Mucosa of rectum (tissue), 2 donors: ENCODE results near the gene TMEM184B.
A peak's percentile ranks its signal among the peaks of the same experiment; 100 is the strongest.

ENCODE experiments used
- H3K27ac ChIP-seq, 2 donors: one replicate each; pipeline ENCODE4 v1.7.0; 2013; ENCODE audit warnings: inconsistent platforms in 2 of 2, low read depth in 2 of 2, low read length in 2 of 2
- H3K27me3 ChIP-seq, 2 donors: one replicate each; pipeline ENCODE4 v1.7.0; 2013; ENCODE audit warnings: low read length in 2 of 2; ENCODE audit not compliant: control insufficient read depth in 2 of 2, insufficient read depth in 2 of 2
- H3K36me3 ChIP-seq, 2 donors: one replicate each; pipeline ENCODE4 v1.7.0; 2013; ENCODE audit warnings: low read length in 2 of 2; ENCODE audit not compliant: control insufficient read depth in 2 of 2, insufficient read depth in 2 of 2
- H3K4me1 ChIP-seq, 2 donors: one replicate each; pipeline ENCODE4 v1.7.0; 2013; ENCODE audit warnings: low read length in 2 of 2, mild to moderate bottlenecking in 1 of 2; ENCODE audit not compliant: control insufficient read depth in 2 of 2, insufficient read depth in 2 of 2
- H3K4me3 ChIP-seq, 2 donors: one replicate each; pipeline ENCODE4 v1.7.0; 2013; ENCODE audit warnings: low read length in 2 of 2
- H3K9ac ChIP-seq, 2 donors: one replicate each; pipeline ENCODE4 v1.7.0; 2013; ENCODE audit warnings: low read length in 2 of 2, low read depth in 1 of 2, mild to moderate bottlenecking in 1 of 2
- H3K9me3 ChIP-seq, 2 donors: one replicate each; pipeline ENCODE4 v1.7.0; 2013; ENCODE audit warnings: low read length in 2 of 2; ENCODE audit not compliant: control insufficient read depth in 2 of 2
- donor health status: healthy.
- donor health status: Normal muscosa, but diverticular disease.

Gene TMEM184B

DNA sequence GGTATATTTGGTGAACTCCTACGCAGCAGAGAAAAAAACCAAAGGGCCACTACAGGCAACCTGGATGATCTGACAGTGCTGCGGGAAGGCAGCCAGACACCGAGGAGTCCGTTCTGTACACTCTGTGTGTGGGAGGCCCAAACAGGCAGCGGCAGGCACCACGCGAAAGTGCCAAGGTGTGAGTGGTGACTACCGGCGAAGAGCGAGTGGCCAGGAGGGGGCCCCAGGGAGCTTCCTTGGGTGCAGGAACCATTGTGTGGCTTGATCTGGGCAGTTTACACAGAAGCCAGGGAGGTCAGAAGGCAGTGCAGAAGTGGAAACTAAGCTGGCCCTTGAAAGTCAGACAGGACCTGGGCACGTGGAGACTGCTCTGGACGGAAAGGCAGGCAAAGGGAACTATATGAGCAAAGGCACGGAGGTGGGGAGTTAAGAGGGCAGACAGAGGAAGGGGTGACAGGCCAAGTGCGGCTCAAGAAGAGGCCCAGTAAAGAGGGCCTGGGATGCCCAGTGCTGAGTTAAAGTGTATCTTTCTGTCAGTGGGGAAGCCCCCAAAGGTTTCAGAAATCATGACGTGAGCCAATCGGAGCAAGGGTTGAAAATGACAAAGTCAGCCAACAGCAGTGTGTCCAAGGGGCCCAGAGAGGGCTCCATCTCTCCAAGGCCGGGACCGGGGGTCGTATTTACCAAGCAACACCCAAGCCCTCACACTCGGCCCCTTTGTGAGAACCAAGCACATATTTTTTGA lies 10.6 kb downstream of the TMEM184B start:
- Histone ChIP-seq H3K9ac (peak overlapping the region in 1 of 2 donors; percentile 24), H3K4me1 (peaks cover 28 to 33% of the 10 kb centered on the region in 2 donors), H3K36me3 (no peaks in the 10 kb centered on the region), H3K27ac (peak overlapping the region; percentile 32 to 74), H3K4me3 (no peak overlapping the region), H3K27me3 (no peaks in the 10 kb centered on the region), H3K9me3 (no peaks in the 10 kb centered on the region)

DNA sequence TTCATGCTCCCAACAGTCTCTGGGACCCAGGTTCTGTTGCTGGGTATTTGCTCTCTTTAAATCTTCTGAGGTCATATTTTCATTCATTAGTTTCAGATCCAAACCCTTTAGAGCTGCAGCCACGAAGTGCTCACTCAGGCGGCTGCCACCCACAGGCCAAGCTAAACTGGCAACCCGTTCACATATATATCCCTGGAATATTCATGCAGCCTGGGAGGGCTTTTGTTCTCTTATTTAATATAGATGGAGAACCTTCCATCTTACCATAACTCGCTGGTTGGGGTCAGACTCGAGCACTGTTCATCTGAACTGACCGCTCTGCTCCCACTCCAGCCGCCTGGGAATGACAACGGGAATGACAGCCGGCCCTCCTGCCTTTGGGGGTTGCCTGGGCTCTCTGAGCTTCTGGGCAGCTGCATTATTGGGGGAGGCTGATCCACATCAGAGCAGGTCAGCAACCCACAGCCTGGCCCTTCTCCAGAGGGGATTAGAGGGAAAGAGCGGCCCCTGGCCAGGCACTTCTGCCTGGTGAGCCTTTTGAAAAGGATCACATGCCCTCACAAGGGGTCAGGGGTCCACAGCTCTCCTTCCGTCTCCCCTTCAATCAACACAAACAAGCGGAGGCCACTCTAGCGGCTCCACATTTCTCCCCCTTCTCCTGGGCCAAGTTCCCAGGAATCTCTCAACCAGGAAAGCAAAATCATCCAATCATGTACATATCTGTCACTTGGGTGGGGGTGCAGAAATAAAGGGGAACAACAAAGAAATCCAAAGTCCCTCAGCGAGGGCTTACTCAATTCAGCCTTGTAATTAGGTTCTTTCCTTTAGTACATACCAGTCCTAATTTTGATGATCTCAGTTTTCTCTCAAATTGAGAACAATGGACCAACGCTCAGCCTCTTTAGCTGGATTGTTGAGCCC lies 11.8 kb downstream of the TMEM184B start:
- Histone ChIP-seq H3K9ac (peak overlapping the region in 1 of 2 donors; percentile 32), H3K9me3 (no peaks in the 10 kb centered on the region), H3K27ac (peak overlapping the region; percentile 48 to 74), H3K36me3 (no peaks in the 10 kb centered on the region), H3K4me3 (peak overlapping the region in 1 of 2 donors; percentile 13), H3K27me3 (no peaks in the 10 kb centered on the region), H3K4me1 (peaks cover 30 to 31% of the 10 kb centered on the region in 2 donors)

DNA sequence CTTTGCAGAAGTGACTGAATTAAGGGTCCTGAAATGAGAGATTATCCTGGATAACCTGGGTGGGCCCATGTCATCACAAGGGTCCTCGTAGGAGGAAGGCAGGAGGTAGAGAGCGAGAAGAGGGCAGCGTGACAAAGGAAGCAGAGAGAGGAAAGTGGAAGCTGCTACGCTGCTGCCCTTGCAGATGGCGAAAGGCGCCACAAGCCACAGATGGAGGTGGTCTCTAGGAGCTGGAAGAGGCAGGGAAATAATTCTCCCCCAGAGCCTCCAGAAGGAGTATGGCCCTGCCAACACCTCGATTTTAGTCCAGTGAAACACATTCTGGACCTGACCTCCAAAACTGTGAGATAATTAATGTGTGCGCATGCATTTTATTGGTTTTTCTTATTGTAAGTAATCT lies 13.4 kb downstream of the TMEM184B start:
- Histone ChIP-seq H3K4me1 (peaks cover 27 to 31% of the 10 kb centered on the region in 2 donors), H3K27ac (peak overlapping the region; percentile 74 to 86), H3K27me3 (no peaks in the 10 kb centered on the region), H3K9ac (no peak overlapping the region), H3K4me3 (no peak overlapping the region), H3K36me3 (no peaks in the 10 kb centered on the region), H3K9me3 (no peaks in the 10 kb centered on the region)

DNA sequence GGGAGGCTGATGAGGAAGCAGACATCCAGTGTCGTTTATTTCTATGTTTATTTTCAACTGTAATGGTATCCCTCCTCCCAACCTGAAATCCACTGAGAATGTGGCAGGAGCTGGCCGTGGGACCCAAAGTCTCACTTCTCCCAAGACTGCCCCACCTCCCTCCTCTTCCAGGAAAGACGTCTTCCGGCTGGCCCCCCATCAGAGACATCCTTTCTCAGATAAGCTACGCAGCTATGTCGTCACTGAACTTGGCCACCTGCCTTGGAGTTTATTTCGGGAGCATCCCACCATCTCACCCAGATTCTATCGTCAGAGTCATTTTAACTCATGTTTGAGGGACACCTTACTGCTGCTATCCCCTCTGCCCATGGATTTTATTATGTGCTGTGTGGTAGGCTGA lies 13.9 kb downstream of the TMEM184B start:
- Histone ChIP-seq H3K4me3 (no peak overlapping the region), H3K4me1 (peaks cover 27 to 31% of the 10 kb centered on the region in 2 donors), H3K27me3 (no peaks in the 10 kb centered on the region), H3K27ac (peak overlapping the region; percentile 74 to 86), H3K36me3 (no peaks in the 10 kb centered on the region), H3K9me3 (no peaks in the 10 kb centered on the region), H3K9ac (peak overlapping the region in 1 of 2 donors; percentile 50)

DNA sequence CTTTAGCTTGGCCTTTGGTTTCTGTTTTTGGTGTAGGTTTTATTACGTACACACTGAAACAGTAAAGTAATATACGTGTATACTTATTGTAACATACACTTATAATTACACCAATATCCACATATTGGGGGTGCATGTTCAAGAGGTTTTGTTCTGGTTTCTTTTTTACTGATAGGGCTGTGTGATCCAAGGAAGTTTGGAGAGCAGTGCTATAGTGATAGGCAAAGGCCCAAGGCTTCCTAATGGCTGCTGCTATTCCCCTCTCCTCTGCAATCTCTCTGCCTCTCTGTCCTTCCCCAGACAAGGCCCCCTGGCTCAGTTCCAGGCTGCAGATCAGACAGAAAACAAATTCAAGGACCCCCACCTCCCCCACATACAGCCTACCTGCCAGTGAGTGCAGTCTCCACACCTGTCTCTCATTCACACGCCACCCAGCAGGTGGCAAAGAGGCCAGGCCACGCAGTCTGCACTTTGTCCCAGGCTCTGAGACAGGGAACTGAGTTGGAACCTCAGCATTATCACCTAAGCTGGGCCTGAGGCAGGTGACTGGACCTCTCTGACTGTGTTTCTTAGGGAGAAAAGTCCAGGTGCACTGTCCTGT lies 15.1 kb downstream of the TMEM184B start:
- Histone ChIP-seq H3K9ac (peak overlapping the region; percentile 58 to 69), H3K27ac (peak overlapping the region; percentile 74 to 86), H3K4me1 (peaks cover 27 to 29% of the 10 kb centered on the region in 2 donors), H3K27me3 (no peaks in the 10 kb centered on the region), H3K36me3 (no peaks in the 10 kb centered on the region), H3K4me3 (peak overlapping the region; percentile 6 to 39), H3K9me3 (no peaks in the 10 kb centered on the region)

DNA sequence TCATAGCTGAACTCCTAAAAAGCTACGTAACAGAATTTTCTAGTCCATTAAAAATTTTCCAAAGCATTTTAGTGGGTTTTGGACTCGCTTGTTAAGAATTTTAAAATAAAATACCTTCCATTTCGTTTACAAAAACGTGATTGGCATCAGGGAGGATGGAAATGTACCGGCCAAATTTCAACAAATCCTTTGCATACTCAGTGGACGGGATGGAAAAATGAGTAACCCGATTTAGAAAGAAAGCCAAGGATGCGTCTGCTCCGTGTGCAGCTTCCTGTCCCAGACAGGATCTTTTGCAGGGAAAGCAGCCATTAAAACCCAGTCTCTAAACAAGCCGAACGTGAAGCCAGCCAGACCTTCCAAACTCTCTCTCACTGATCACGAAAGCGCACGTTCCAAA lies 15.6 kb downstream of the TMEM184B start:
- Histone ChIP-seq H3K9ac (peak overlapping the region; percentile 58 to 69), H3K4me1 (peaks cover 23 to 24% of the 10 kb centered on the region in 2 donors), H3K4me3 (peak overlapping the region; percentile 6 to 39), H3K9me3 (no peaks in the 10 kb centered on the region), H3K27me3 (no peaks in the 10 kb centered on the region), H3K36me3 (no peaks in the 10 kb centered on the region), H3K27ac (peak overlapping the region; percentile 74 to 86)

DNA sequence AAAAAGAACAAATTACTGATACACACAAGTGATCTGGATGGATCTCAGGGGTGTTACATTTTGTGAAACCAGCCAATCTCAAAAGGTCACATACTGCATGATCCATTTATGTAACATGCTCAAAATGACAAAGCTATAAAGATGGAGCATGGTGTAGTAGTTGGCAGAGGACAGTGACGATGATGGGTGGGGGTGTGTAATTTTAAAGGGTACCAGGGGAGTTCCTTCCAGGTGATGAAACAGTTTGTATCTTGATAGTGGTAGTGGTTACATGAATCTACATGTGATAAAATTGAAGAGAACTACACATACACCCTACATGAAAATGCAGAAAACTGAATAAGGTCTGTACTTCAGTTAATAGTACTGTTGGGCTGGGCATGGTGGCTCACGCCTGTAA lies 17.1 kb downstream of the TMEM184B start:
- Histone ChIP-seq H3K4me3 (no peak overlapping the region), H3K36me3 (no peaks in the 10 kb centered on the region), H3K4me1 (peaks cover 17 to 28% of the 10 kb centered on the region in 2 donors), H3K27me3 (no peaks in the 10 kb centered on the region), H3K9ac (no peak overlapping the region), H3K9me3 (no peaks in the 10 kb centered on the region), H3K27ac (no peak overlapping the region)

DNA sequence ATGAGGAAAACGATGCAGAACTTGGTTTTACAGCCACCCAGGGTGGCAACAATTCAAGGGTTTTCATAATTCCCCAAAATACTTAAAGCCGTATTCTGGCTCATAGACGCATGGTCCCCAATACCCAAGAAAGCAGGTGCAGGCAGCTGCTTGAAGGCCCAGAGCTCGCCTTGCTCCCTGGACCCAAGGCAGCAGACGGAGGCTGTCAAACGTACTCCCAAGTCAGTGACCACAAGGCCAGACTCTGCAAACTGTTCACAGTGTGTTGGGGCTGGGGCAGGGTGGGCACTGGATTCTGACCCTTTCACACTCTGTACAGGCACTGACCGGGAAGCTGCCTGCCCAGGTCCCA lies 21.5 kb downstream of the TMEM184B start:
- no peak overlapping the region for H3K4me3 ChIP-seq
- H3K4me1 ChIP-seq, result peaks cover 10 to 13% of the 10 kb centered on the region in 2 donors
- H3K27me3 ChIP-seq, result no peaks in the 10 kb centered on the region
- H3K36me3 ChIP-seq, result peaks cover 8 to 9% of the 10 kb centered on the region in 2 donors
- H3K9me3 ChIP-seq, result no peaks in the 10 kb centered on the region
- H3K27ac ChIP-seq, result peak overlapping the region in 1 of 2 donors; percentile 12
- no peak overlapping the region for H3K9ac ChIP-seq

DNA sequence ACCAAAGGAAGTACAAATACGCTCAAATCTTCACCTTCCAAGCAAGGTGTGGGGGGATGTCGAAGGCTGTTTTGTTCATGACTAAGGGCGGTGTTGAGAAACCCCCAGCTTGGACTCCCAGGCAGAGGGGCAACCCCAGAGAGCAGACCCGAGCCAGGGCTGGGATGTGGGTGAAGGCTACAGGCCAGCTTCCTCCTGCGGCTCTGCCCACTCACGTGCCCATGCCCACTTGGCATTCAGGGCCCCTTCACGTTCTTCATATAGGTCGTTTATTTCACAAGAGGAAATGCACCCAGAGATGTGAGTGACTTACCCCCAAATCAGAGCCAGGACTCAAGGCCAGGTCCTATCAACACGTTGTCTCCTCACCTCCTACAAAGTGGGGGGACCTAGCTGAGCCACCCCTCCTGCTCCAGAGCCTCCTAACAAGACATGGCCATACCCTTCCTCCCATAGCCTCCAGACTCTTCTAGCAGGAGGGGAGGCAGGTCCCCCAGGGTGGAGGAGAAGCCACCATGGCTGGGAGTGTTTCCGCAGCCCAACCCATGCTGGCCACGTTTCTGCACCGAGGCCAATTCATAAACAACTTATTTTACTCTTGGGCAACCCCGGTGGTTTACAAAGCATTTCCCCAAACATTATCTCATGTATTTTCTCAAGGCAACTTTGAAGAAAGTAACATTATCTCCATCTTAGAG lies 22.0 kb downstream of the TMEM184B start:
- Histone ChIP-seq H3K4me3 (no peak overlapping the region), H3K27me3 (no peaks in the 10 kb centered on the region), H3K36me3 (peaks cover 11 to 14% of the 10 kb centered on the region in 2 donors), H3K9me3 (no peaks in the 10 kb centered on the region), H3K27ac (peak overlapping the region in 1 of 2 donors; percentile 61), H3K4me1 (peaks cover 14 to 15% of the 10 kb centered on the region in 2 donors), H3K9ac (no peak overlapping the region)
